Amniotic stem cell (primary cell): ENCODE measurements around the gene PLEKHG4B.
"Not testable (repeated sequence)": the region's sequence is repeated elsewhere in the genome, so short reads cannot be mapped to it uniquely, and the experiment has no call there.

Source experiments
- DNase-seq: peaks from one replicate; lab custom pipeline; 2025; lab: John Stamatoyannopoulos, UW

PLEKHG4B gene

GRCh38 chr5:222951-223715 lies 131.2 kb downstream of the PLEKHG4B start:
- DNase-seq: not testable (repeated sequence)

- no peak for DNase-seq
Measured at GRCh38 chr5:223791-224190, 131.8 kb downstream of the PLEKHG4B start.

GRCh38 chr5:225334-225733 lies 133.4 kb downstream of the PLEKHG4B start:
- DNase-seq: no peak

- not testable (repeated sequence) for DNase-seq
Measured at GRCh38 chr5:227375-227774, 135.4 kb downstream of the PLEKHG4B start.

- DNase-seq: no peak
Measured at GRCh38 chr5:228886-229285, 136.9 kb downstream of the PLEKHG4B start.

GRCh38 chr5:230711-231110 lies 138.7 kb downstream of the PLEKHG4B start:
- DNase-seq: no peak

GRCh38 chr5:231661-232060 lies 139.7 kb downstream of the PLEKHG4B start:
- no peak for DNase-seq

- not testable (repeated sequence) for DNase-seq
Measured at GRCh38 chr5:233426-233825, 141.5 kb downstream of the PLEKHG4B start.

- no peak for DNase-seq
Measured at GRCh38 chr5:234450-234849, 142.5 kb downstream of the PLEKHG4B start.

- DNase-seq: not testable (repeated sequence)
Measured at GRCh38 chr5:235527-235926, 143.6 kb downstream of the PLEKHG4B start.

GRCh38 chr5:237931-238330 lies 146.0 kb downstream of the PLEKHG4B start:
- not testable (repeated sequence) for DNase-seq
